ENCODE measurements around the gene ALPI.

ALPI gene

DNA sequence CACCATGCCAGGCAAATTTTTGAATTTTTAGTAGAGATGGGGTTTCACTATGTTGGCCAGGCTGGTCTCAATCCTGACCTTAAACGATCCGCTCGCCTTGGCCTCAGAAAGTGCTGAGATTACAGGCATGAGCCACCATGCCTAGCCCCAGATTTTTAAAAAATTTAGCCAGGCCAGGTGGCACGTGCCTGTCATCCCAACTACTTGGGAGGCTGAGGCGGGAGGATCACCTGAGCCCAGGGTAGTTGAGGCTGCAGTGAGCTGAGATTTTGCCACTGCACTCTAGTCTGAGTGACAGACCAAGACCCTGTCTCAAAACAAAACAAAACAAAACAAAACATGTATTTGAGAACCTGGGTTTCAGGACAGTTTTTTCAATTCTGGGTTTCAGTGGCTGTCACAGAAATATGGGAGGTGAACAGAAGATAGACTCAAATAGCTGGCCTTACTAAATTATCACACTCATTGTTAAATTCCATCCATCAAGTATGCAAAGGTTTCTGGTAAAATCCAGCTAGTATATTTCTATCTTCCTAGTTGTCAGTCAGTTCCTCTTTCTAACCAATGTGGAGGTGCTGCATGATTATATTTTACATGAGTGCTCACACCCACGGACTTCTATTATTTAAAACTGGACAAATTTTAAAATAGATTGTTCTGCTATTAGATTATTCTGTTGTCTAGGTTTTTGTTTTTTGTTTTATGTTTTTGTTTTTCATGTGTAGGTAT lies 43.9 kb upstream of the ALPI start:
- TF ChIP-seq, protein P1, sequence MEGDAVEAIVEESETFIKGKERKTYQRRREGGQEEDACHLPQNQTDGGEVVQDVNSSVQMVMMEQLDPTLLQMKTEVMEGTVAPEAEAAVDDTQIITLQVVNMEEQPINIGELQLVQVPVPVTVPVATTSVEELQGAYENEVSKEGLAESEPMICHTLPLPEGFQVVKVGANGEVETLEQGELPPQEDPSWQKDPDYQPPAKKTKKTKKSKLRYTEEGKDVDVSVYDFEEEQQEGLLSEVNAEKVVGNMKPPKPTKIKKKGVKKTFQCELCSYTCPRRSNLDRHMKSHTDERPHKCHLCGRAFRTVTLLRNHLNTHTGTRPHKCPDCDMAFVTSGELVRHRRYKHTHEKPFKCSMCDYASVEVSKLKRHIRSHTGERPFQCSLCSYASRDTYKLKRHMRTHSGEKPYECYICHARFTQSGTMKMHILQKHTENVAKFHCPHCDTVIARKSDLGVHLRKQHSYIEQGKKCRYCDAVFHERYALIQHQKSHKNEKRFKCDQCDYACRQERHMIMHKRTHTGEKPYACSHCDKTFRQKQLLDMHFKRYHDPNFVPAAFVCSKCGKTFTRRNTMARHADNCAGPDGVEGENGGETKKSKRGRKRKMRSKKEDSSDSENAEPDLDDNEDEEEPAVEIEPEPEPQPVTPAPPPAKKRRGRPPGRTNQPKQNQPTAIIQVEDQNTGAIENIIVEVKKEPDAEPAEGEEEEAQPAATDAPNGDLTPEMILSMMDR (IDR thresholded peaks at IDR 0.05; ENCODE audit: low read depth, low read length), result no peak
- TF ChIP-seq POLR2A (IDR thresholded peaks at IDR 0.05; ENCODE audit: extremely low read depth, insufficient read length), result no peak
- no peak for TF ChIP-seq MAX (IDR thresholded peaks at IDR 0.05; ENCODE audit: low read depth, low read length)
- no peak for TF ChIP-seq MYC (IDR thresholded peaks at IDR 0.05; ENCODE audit: low read depth, low read length)
- DNase-seq (ENCODE audit: low read depth), result no peak
- no peak overlapping the region for H3K4me3 ChIP-seq (ENCODE audit: low read depth, low read length)

DNA sequence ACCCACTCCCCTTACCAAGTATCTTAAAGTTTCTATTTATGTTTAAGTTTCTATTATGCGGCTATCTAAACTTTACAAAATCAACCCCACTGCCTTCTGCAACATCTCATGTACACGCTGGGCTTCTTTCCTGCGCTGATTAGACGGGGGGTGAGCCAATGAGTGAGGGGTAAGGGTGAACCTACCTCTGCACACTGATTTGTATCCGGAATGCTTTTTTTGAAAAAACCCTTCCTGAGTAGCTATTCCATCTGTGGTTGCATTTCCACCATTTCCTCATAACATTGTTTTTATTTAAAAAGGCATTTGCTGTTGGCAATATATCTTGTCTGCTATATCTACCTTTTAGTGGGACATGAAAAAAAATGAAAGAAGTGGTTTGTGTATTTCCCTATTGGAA lies 43.0 kb upstream of the ALPI start:
- TF ChIP-seq MYC (IDR thresholded peaks at IDR 0.05; ENCODE audit: low read depth, low read length) (no peak), POLR2A (IDR thresholded peaks at IDR 0.05; ENCODE audit: extremely low read depth, insufficient read length) (no peak), MAX (IDR thresholded peaks at IDR 0.05; ENCODE audit: low read depth, low read length) (no peak)
- TF ChIP-seq, protein P1 (IDR thresholded peaks at IDR 0.05; ENCODE audit: low read depth, low read length), result no peak
- no peak overlapping the region for H3K4me3 ChIP-seq (ENCODE audit: low read depth, low read length)
- no peak for DNase-seq (ENCODE audit: low read depth)

DNA sequence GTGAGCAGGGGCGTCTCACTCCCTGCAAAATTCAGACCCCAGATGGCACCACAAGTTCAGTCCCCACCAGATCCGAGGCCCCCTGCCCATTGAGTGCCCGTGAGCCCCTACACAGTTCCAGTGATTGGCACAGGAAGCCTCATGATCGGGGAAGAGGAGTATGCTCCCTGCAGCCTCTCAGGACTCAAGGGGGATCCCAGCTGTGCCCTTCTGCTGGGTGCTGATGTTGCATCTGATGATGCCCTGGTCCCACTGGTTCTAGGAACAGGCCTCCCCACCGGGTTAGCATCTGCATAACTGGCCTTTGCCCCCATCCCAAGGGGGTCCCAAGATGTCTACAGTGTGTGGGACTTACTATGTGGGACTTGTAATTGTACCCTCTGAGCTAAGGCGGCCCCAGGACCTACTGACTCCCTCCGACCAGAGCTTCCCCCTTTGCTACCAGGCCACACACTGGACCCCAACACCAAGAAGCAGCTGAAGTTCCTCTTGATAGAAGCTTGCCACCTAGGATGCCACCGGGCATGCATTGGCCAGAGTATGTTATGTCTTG lies 40.7 kb upstream of the ALPI start:
- no peak for TF ChIP-seq POLR2A (IDR thresholded peaks at IDR 0.05; ENCODE audit: extremely low read depth, insufficient read length)
- TF ChIP-seq MYC (IDR thresholded peaks at IDR 0.05; ENCODE audit: low read depth, low read length), result no peak
- no peak for TF ChIP-seq MAX (IDR thresholded peaks at IDR 0.05; ENCODE audit: low read depth, low read length)
- TF ChIP-seq, protein P1 (IDR thresholded peaks at IDR 0.05; ENCODE audit: low read depth, low read length), result no peak
- H3K4me3 ChIP-seq (ENCODE audit: low read depth, low read length), result no peak overlapping the region
- DNase-seq (ENCODE audit: low read depth), result no peak

GRCh38 chr2:232415736-232416520 lies 40.0 kb upstream of the ALPI start:
- DNase-seq (ENCODE audit: low read depth), result no peak
- no peak for TF ChIP-seq POLR2A (IDR thresholded peaks at IDR 0.05; ENCODE audit: extremely low read depth, insufficient read length)
- TF ChIP-seq, protein P1 (IDR thresholded peaks at IDR 0.05; ENCODE audit: low read depth, low read length), result no peak
- TF ChIP-seq MYC (IDR thresholded peaks at IDR 0.05; ENCODE audit: low read depth, low read length), result no peak
- no peak for TF ChIP-seq MAX (IDR thresholded peaks at IDR 0.05; ENCODE audit: low read depth, low read length)
- no peak overlapping the region for H3K4me3 ChIP-seq (ENCODE audit: low read depth, low read length)

DNA sequence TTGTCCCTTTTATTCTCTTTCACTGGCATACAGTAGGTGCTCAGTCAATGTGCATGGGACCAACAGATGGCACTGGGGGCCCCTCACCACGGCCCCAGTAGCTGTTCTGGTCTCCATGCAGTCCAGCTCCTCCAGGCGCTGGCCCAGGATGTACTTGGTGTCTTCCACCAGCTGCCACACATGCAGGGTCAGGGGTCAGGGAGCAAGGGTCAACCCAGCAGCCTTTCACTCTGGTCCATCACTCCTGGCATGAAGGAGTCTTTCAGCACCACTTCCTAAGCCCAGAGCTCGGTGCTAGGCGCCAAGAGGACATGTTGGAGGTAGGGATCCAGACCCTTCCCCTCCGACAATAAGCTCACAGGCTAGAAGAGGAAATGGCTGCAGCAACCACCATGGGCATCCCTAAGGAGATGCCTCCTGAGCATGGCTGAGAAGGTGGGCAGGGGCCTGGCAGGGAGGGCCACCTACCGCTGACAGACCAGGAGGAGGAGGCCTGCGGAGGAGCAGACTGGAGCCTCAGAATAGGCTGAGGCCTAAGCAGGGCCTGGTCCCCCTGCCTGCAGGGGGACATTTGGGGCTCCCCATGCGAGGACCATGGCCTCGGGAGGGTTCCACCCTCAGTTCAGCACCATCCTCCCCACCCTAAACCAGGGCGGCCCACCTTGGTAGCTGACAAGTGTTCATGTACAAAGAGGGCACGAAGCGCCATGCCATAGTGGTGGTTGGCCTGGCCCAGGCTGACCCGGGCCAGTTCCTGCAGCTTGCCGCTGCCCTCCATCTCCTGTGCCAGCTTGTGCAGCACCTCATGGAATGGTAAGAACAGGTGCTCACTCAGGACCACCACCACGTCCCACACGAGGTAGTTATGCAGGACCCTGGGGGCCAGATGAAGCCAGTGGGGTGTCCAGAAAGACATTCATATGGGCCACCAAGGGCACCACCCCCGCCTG lies 39.2 kb upstream of the ALPI start:
- H3K4me3 ChIP-seq (ENCODE audit: low read depth, low read length), result no peak overlapping the region
- no peak for DNase-seq (ENCODE audit: low read depth)
- TF ChIP-seq POLR2A (IDR thresholded peaks at IDR 0.05; ENCODE audit: extremely low read depth, insufficient read length), result no peak
- TF ChIP-seq, protein P1 (IDR thresholded peaks at IDR 0.05; ENCODE audit: low read depth, low read length), result no peak
- no peak for TF ChIP-seq MAX (IDR thresholded peaks at IDR 0.05; ENCODE audit: low read depth, low read length)
- no peak for TF ChIP-seq MYC (IDR thresholded peaks at IDR 0.05; ENCODE audit: low read depth, low read length)

Data from NB4 (cell line).